ENCODE results near the gene GRK7. TPM values are rescaled to one million over a fixed set of nuclear protein-coding genes. Genes with fewer than 3 reads are reported as not detected.
"Not testable (repeated sequence)": the region's sequence is repeated elsewhere in the genome, so short reads cannot be mapped to it uniquely, and the experiment has no call there.

GRK7 gene
- total RNA-seq, 1 donor from 2014 or later: not detected

DNA sequence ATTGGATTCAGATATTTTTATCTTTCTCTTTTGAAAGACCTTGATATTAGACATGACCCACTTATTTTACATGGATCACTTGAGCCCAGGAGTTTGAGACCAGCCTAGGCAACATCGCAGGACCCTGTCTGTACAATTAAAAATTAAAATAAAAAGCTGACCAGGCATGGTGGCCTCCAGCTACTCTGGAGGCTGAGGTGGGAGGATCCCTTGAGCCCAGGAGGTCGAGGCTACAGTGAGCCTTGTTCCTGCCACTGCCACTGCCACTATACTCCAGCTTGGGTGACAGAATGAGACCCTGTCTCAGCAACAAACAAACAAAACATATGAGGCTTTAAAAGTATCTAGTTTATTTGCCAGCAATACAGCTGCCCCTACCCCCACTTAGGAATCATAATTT, 23.5 kb upstream of the GRK7 start:
- no peak for DNase-seq (ENCODE audit: low spot score in 2 of 2, unreplicated experiment in 2 of 2)
- Mint-ChIP-seq H3K27ac (peak overlapping the region; percentile 99), H3K4me1 (peaks cover 30% of the 10 kb centered on the region), H3K36me3 (peaks cover 6% of the 10 kb centered on the region), H3K9me3 (peaks cover 3% of the 10 kb centered on the region), H3K4me3 (peak overlapping the region; percentile 98), H3K27me3 (ENCODE audit: low read depth) (no peaks in the 10 kb centered on the region)
- TF ChIP-seq CTCF (IDR thresholded peaks at IDR 0.05; ENCODE audit: unreplicated experiment): no peak

GRCh38 chr3:141740349-141740748, 22.9 kb upstream of the GRK7 start:
- DNase-seq (ENCODE audit: low spot score in 2 of 2, unreplicated experiment in 2 of 2): no peak
- Mint-ChIP-seq H3K9me3 (peaks cover 1% of the 10 kb centered on the region), H3K4me1 (peaks cover 30% of the 10 kb centered on the region), H3K4me3 (peak overlapping the region; percentile 98), H3K36me3 (peaks cover 10% of the 10 kb centered on the region), H3K27ac (peak overlapping the region; percentile 99), H3K27me3 (ENCODE audit: low read depth) (no peaks in the 10 kb centered on the region)
- no peak for TF ChIP-seq CTCF (IDR thresholded peaks at IDR 0.05; ENCODE audit: unreplicated experiment)

GRCh38 chr3:141743305-141743704, 19.9 kb upstream of the GRK7 start:
- Mint-ChIP-seq H3K9me3 (no peaks in the 10 kb centered on the region), H3K4me3 (no peak overlapping the region), H3K4me1 (peaks cover 30% of the 10 kb centered on the region), H3K27ac (no peak overlapping the region), H3K36me3 (peaks cover 20% of the 10 kb centered on the region), H3K27me3 (ENCODE audit: low read depth) (no peaks in the 10 kb centered on the region)
- no peak for DNase-seq (ENCODE audit: low spot score in 2 of 2, unreplicated experiment in 2 of 2)
- TF ChIP-seq CTCF (IDR thresholded peaks at IDR 0.05; ENCODE audit: unreplicated experiment): no peak

DNA sequence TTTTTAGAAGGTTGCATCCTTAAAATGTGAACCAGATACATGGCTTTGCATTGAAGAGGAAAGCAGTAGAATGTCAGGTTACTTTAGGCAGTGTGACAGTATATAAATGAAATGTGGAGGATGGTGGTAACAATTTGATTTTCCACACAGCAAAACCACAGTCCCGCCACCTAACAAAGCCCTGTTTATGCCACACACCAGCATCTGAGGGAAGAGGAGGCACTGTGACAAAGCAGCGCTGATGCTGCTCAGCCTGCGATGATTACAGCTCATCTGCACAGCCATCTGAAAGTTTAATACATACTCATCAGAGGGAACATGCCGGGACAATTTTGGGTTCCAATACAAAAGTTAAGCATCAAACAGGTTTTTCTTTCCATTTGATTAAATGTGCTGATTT, 16.2 kb upstream of the GRK7 start:
- Mint-ChIP-seq H3K9me3 (no peaks in the 10 kb centered on the region), H3K4me3 (no peak overlapping the region), H3K27me3 (ENCODE audit: low read depth) (no peaks in the 10 kb centered on the region), H3K36me3 (peaks cover 28% of the 10 kb centered on the region), H3K4me1 (peaks cover 8% of the 10 kb centered on the region), H3K27ac (no peak overlapping the region)
- no peak for DNase-seq (ENCODE audit: low spot score in 2 of 2, unreplicated experiment in 2 of 2)
- TF ChIP-seq CTCF (IDR thresholded peaks at IDR 0.05; ENCODE audit: unreplicated experiment): no peak

- H3K9me3 Mint-ChIP-seq: no peaks in the 10 kb centered on the region
- no peaks in the 10 kb centered on the region for H3K4me1 Mint-ChIP-seq
- H3K4me3 Mint-ChIP-seq: no peak overlapping the region
- H3K36me3 Mint-ChIP-seq: peaks cover 7% of the 10 kb centered on the region
- H3K27ac Mint-ChIP-seq: no peak overlapping the region
- H3K27me3 Mint-ChIP-seq (ENCODE audit: low read depth): no peaks in the 10 kb centered on the region
- no peak for DNase-seq (ENCODE audit: low spot score in 2 of 2, unreplicated experiment in 2 of 2)
- no peak for TF ChIP-seq CTCF (IDR thresholded peaks at IDR 0.05; ENCODE audit: unreplicated experiment)
These were observed 9.8 kb upstream of the GRK7 start for GRCh38 chr3:141753399-141753798.

GRCh38 chr3:141754032-141754431, 9.2 kb upstream of the GRK7 start:
- no peak for DNase-seq (ENCODE audit: low spot score in 2 of 2, unreplicated experiment in 2 of 2)
- Mint-ChIP-seq H3K4me3 (no peak overlapping the region), H3K4me1 (no peaks in the 10 kb centered on the region), H3K27me3 (ENCODE audit: low read depth) (no peaks in the 10 kb centered on the region), H3K27ac (no peak overlapping the region), H3K9me3 (no peaks in the 10 kb centered on the region), H3K36me3 (peaks cover 5% of the 10 kb centered on the region)
- no peak for TF ChIP-seq CTCF (IDR thresholded peaks at IDR 0.05; ENCODE audit: unreplicated experiment)

GRCh38 chr3:141762552-141762951, 656 bp upstream of the GRK7 start:
- H3K4me3 Mint-ChIP-seq, H3K27ac Mint-ChIP-seq: not testable (repeated sequence)

More at GRCh38 chr3:141762552-141762951, 656 bp upstream of the GRK7 start:
- not testable (repeated sequence) for H3K4me1 Mint-ChIP-seq; DNase-seq (ENCODE audit: low spot score in 2 of 2, unreplicated experiment in 2 of 2); H3K9me3 Mint-ChIP-seq; H3K27me3 Mint-ChIP-seq (ENCODE audit: low read depth); H3K36me3 Mint-ChIP-seq

Measured in mesothelial cell of epicardium (in vitro differentiated cells).